Measurements from ENCODE around the gene PSORS1C2.

Gene PSORS1C2

DNA sequence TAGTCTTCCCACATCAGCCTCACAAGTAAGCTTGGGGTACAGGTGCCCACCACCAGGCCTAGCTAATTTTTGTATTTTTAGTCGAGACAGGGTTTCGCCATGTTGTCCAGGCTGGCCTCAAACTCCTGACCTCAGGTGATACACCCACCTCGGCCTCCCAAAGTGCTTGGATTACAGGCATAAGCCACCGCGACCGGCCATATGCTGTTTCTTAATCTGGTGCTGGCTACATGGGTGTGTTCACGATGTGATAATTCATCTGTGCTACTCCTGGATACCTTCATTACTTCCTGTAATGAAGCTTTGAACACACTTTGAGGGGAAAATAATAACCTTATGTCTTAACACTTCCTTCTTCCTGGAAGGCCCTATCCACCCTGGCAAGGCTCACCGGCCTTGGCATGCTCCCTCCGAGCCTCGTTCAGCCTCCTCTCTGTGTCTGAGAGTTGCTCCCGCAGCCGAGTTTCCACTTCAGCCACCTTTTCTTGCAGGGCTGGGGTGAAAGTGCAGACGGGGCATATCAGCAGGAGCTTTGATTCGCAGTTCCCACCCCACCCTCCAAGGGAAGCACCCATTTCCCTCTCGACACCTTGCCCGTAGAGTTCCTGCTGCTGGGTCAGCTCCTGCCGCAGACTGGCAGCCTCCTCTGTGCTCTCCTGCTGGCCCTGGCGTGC lies 5.6 kb upstream of the PSORS1C2 start:
- TF ChIP-seq TEAD4 (IDR thresholded peaks at IDR 0.05) (no peak), ZBTB7A (IDR thresholded peaks at IDR 0.05; ENCODE audit: low read depth) (no peak), RAD21 (IDR thresholded peaks at IDR 0.05; ENCODE audit: low read depth) (no peak), EP300 (IDR thresholded peaks at IDR 0.05; ENCODE audit: borderline replicate concordance) (no peak)

DNA sequence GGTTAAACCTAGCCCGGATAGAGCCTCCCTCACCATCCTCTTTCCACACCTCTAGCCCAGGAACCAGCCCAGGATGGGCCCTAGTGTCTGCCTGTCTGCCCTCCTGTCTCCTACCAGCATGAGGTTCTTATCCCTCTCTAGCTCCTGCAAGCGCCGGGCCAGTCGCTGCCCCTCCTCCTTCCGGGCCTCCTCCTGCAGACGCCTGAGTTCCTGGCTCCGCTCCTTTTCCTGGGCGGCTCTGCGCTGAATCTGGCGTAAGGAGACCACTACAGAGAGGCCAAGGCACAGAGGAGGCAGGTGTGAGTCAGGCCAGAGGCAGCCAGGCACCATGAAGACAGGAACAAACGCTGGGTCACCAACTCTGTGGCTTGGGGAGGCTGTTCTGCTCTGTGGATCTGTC lies 4.3 kb upstream of the PSORS1C2 start:
- TF ChIP-seq, protein P1, sequence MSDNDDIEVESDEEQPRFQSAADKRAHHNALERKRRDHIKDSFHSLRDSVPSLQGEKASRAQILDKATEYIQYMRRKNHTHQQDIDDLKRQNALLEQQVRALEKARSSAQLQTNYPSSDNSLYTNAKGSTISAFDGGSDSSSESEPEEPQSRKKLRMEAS (IDR thresholded peaks at IDR 0.05), result no peak

DNA sequence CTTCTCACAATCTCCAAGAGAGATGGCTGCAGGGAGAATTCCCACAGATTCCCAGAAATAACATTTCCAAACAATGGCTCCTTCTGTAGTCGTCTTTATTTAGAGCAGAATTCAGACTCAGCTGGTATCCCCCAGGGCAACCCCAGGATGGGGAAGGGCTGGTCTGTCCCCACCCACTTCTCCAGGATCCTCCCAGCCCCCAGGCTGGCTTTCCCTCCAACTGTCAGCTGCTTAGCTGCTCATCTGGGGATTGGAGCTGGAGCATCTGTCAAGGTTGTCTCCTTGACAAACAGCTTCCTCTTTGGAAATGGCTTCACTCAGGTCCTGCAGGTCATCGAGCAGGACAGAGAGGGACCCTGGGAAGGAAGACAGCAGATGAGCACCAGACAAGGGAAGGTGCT lies 3.5 kb upstream of the PSORS1C2 start:
- TF ChIP-seq YY1 (IDR thresholded peaks at IDR 0.05; ENCODE audit: low read depth) (no peak), TCF12 (IDR thresholded peaks at IDR 0.05; ENCODE audit: low read depth) (no peak), CREB1 (IDR thresholded peaks at IDR 0.05; ENCODE audit: low read depth) (no peak), EP300 (IDR thresholded peaks at IDR 0.05; ENCODE audit: borderline replicate concordance) (no peak), ZBTB7A (IDR thresholded peaks at IDR 0.05; ENCODE audit: low read depth) (no peak), TAF1 (IDR thresholded peaks at IDR 0.05; ENCODE audit: low read depth) (no peak), NFIC (IDR thresholded peaks at IDR 0.05) (no peak), EGR1 (IDR thresholded peaks at IDR 0.05) (no peak)
- TF ChIP-seq, protein P2, sequence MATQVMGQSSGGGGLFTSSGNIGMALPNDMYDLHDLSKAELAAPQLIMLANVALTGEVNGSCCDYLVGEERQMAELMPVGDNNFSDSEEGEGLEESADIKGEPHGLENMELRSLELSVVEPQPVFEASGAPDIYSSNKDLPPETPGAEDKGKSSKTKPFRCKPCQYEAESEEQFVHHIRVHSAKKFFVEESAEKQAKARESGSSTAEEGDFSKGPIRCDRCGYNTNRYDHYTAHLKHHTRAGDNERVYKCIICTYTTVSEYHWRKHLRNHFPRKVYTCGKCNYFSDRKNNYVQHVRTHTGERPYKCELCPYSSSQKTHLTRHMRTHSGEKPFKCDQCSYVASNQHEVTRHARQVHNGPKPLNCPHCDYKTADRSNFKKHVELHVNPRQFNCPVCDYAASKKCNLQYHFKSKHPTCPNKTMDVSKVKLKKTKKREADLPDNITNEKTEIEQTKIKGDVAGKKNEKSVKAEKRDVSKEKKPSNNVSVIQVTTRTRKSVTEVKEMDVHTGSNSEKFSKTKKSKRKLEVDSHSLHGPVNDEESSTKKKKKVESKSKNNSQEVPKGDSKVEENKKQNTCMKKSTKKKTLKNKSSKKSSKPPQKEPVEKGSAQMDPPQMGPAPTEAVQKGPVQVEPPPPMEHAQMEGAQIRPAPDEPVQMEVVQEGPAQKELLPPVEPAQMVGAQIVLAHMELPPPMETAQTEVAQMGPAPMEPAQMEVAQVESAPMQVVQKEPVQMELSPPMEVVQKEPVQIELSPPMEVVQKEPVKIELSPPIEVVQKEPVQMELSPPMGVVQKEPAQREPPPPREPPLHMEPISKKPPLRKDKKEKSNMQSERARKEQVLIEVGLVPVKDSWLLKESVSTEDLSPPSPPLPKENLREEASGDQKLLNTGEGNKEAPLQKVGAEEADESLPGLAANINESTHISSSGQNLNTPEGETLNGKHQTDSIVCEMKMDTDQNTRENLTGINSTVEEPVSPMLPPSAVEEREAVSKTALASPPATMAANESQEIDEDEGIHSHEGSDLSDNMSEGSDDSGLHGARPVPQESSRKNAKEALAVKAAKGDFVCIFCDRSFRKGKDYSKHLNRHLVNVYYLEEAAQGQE (IDR thresholded peaks at IDR 0.05; ENCODE audit: low read depth), result no peak

DNA sequence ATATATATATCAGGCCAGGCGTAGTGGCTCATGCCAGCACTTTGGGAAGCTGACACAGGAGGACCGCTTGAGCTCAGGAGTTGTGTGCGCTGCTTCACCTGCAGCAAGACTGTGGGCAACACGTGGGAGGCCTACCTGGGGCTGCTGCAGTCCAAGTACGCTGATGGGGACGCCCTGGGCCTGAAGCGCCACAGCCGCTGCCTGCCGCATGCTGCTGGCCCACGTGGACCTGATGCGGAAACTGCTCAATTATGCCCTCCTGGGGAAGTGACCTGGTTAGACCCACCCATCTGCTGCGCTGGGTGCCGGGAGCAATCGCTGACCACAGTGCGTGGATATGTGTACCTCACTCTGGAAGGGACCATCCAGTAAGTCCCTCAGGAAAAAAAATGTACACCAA lies 1.8 kb upstream of the PSORS1C2 start:
- TF ChIP-seq, protein P1 (IDR thresholded peaks at IDR 0.05), result no peak
- TF ChIP-seq NFIC (IDR thresholded peaks at IDR 0.05) (no peak), FOXM1 (IDR thresholded peaks at IDR 0.05; ENCODE audit: borderline replicate concordance, low read depth) (no peak), EGR1 (IDR thresholded peaks at IDR 0.05) (no peak), YY1 (IDR thresholded peaks at IDR 0.05; ENCODE audit: low read depth) (no peak), RAD21 (IDR thresholded peaks at IDR 0.05; ENCODE audit: low read depth) (no peak), TEAD4 (IDR thresholded peaks at IDR 0.05) (no peak), CREB1 (IDR thresholded peaks at IDR 0.05; ENCODE audit: low read depth) (no peak), TCF12 (IDR thresholded peaks at IDR 0.05; ENCODE audit: low read depth) (no peak), EP300 (IDR thresholded peaks at IDR 0.05; ENCODE audit: borderline replicate concordance) (no peak), TAF1 (IDR thresholded peaks at IDR 0.05; ENCODE audit: low read depth) (no peak), ZBTB7A (IDR thresholded peaks at IDR 0.05; ENCODE audit: low read depth) (no peak), CEBPB (IDR thresholded peaks at IDR 0.05) (no peak)
- TF ChIP-seq, protein P3, sequence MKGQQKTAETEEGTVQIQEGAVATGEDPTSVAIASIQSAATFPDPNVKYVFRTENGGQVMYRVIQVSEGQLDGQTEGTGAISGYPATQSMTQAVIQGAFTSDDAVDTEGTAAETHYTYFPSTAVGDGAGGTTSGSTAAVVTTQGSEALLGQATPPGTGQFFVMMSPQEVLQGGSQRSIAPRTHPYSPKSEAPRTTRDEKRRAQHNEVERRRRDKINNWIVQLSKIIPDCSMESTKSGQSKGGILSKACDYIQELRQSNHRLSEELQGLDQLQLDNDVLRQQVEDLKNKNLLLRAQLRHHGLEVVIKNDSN (IDR thresholded peaks at IDR 0.05), result no peak
- TF ChIP-seq, protein P2 (IDR thresholded peaks at IDR 0.05; ENCODE audit: low read depth), result no peak

DNA sequence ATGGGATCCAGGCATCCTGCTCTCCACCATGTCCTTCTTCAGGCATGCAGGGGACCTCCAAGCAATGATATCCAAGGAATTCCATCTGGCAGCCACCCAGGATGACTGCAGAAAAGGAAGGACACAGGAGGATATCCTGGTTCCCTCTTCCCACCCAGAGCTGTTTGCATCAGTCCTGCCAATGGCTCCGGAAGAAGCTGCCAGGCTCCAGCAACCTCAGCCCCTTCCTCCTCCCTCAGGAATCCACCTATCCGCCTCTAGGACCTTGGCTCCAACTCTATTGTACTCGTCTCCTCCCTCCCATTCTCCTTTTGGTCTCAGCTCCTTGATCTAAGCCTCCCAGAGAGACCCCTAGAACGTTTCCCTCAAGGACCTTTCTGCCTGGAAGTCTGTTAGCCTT lies 733 bp upstream of the PSORS1C2 start:
- no peak for TF ChIP-seq EGR1 (IDR thresholded peaks at IDR 0.05)
- no peak for TF ChIP-seq EP300 (IDR thresholded peaks at IDR 0.05; ENCODE audit: borderline replicate concordance)
- TF ChIP-seq FOXM1 (IDR thresholded peaks at IDR 0.05; ENCODE audit: borderline replicate concordance, low read depth), result no peak
- no peak for TF ChIP-seq TCF12 (IDR thresholded peaks at IDR 0.05; ENCODE audit: low read depth)
- no peak for TF ChIP-seq CEBPB (IDR thresholded peaks at IDR 0.05)
- TF ChIP-seq TEAD4 (IDR thresholded peaks at IDR 0.05), result no peak

DNA sequence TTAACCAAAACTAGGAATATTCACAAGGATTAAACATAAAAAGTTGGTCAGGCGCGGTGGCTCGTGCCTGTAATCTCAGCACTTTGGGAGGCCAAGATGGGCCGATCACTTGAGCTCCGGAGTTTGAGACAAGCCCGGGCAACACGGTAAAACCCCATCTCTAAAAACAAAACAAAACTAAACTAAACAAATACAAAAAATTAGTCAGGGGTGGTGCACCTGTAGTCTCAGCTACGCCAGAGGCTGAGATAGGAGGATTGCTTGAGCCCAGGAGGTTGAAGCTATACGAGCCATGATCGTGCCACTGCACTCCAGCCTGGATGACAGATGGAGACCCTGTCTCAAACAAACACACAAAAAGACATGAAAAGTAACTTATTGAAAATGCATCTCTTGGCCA lies 3.2 kb downstream of the PSORS1C2 start:
- no peak for TF ChIP-seq FOXM1 (IDR thresholded peaks at IDR 0.05; ENCODE audit: borderline replicate concordance, low read depth)
- TF ChIP-seq CREB1 (IDR thresholded peaks at IDR 0.05; ENCODE audit: low read depth), result no peak
- TF ChIP-seq ZBTB7A (IDR thresholded peaks at IDR 0.05; ENCODE audit: low read depth), result no peak
- TF ChIP-seq TAF1 (IDR thresholded peaks at IDR 0.05; ENCODE audit: low read depth), result no peak
- TF ChIP-seq TEAD4 (IDR thresholded peaks at IDR 0.05), result no peak
- TF ChIP-seq, protein P2 (IDR thresholded peaks at IDR 0.05; ENCODE audit: low read depth), result no peak
- TF ChIP-seq NFIC (IDR thresholded peaks at IDR 0.05), result no peak
- no peak for TF ChIP-seq EP300 (IDR thresholded peaks at IDR 0.05; ENCODE audit: borderline replicate concordance)
- TF ChIP-seq RAD21 (IDR thresholded peaks at IDR 0.05; ENCODE audit: low read depth), result no peak
- TF ChIP-seq EGR1 (IDR thresholded peaks at IDR 0.05), result no peak
- TF ChIP-seq CEBPB (IDR thresholded peaks at IDR 0.05), result no peak
- no peak for TF ChIP-seq TCF12 (IDR thresholded peaks at IDR 0.05; ENCODE audit: low read depth)
- TF ChIP-seq YY1 (IDR thresholded peaks at IDR 0.05; ENCODE audit: low read depth), result no peak
- TF ChIP-seq, protein P1 (IDR thresholded peaks at IDR 0.05), result no peak

Data from Ishikawa (cell line).